Left colon (tissue), 2 donors: ENCODE data around the gene INS. TPM values are rescaled to one million over a fixed set of nuclear protein-coding genes. Genes with fewer than 3 reads are reported as not detected.

Experiments used
- ATAC-seq: fragments of 200-7000 bp; cut with Tn5 transposase; one replicate; pipeline ENCODE4 v1.9.1; 2020; ENCODE audit warnings: mild to moderate bottlenecking, moderate library complexity
- DNase-seq, 2 donors: peaks; one replicate each; pipeline ENCODE4 v3.0.0-alpha.2; 2020
- intact Hi-C, 2 donors: fragments of 100-400 bp; cut with DNase I in 1 of 2; cut with micrococcal nuclease in 1 of 2; formaldehyde crosslinking; loops; one replicate each; pipeline versions ENCODE4 v1.11.2 to v1.14.0; 2022; cut with DNase I, micrococcal nuclease
- total RNA-seq, 2 donors: library from RNA; stranded (reverse); fragmentation: NEBNext Ultra II Directional; extraction: Animal tissue kit (Norgen Biotek cat#: 25700); gene quantifications; one replicate each; pipeline ENCODE4 v1.2.1, GENCODE V29; 2021
- donor health status: DM: no; HTN: no; CAD: no.
- donor health status: DM: yes; HTN: yes; CAD: no.

Gene INS
- total RNA-seq, 2 donors from 2014 or later: 1.3 TPM; not detected in 1

GRCh38 chr11:2140411-2141400 is 20.3 kb downstream of the INS start:
- DNase-seq (no peak), ATAC-seq (no peak)
- intact Hi-C loops: no loop called here

- intact Hi-C loops: no loop called here
- ATAC-seq (no peak), DNase-seq (no peak)
These were observed 21.2 kb downstream of the INS start for GRCh38 chr11:2139621-2140337.

GRCh38 chr11:2139123-2139521 is 21.9 kb downstream of the INS start, which contains the start of gene IGF2:
Gene IGF2 (minus strand): TSS chr11:2139389. CDS start chr11:2135523, 3,866 bp downstream.
- no peak for ATAC-seq
- no peak for DNase-seq

GRCh38 chr11:2138431-2139122 is 22.4 kb downstream of the INS start:
- ATAC-seq (no peak), DNase-seq (no peak)
- intact Hi-C loops: no loop called here

More at GRCh38 chr11:2139123-2139521, 21.9 kb downstream of the INS start, which contains the start of gene IGF2:
- intact Hi-C loops: no loop called here

GRCh38 chr11:2138068-2138430 is 23.0 kb downstream of the INS start:
- no peak for ATAC-seq
- DNase-seq: no peak
- intact Hi-C loops: no loop called here

- intact Hi-C loops: no loop called here
- ATAC-seq (no peak), DNase-seq (peak in 1 of 2 donors; percentile 38)
These were observed 23.6 kb downstream of the INS start for GRCh38 chr11:2137202-2138067.

GRCh38 chr11:2136952-2137201 is 24.1 kb downstream of the INS start:
- DNase-seq: no peak
- ATAC-seq: no peak
- intact Hi-C loops: no loop called here

- ATAC-seq (no peak), DNase-seq (no peak)
- intact Hi-C loops: no loop called here
These were observed 24.6 kb downstream of the INS start for GRCh38 chr11:2136209-2136951.

GRCh38 chr11:2135648-2136201 is 25.3 kb downstream of the INS start:
- intact Hi-C loops: no loop called here
- DNase-seq: no peak
- ATAC-seq: no peak

- intact Hi-C loops: no loop called here
- DNase-seq (no peak), ATAC-seq (no peak)
These were observed 25.9 kb downstream of the INS start for GRCh38 chr11:2135018-2135569.

- ATAC-seq (no peak), DNase-seq (no peak)
- intact Hi-C loops: no loop called here
These were observed 26.7 kb downstream of the INS start for GRCh38 chr11:2134022-2135010.

- intact Hi-C loops: no loop called here
- no peak for DNase-seq
- no peak for ATAC-seq
These were observed 27.6 kb downstream of the INS start for GRCh38 chr11:2133241-2134021.

GRCh38 chr11:2132874-2133240 is 28.2 kb downstream of the INS start:
- intact Hi-C loops: no loop called here
- ATAC-seq (no peak), DNase-seq (no peak)

- no peak for DNase-seq
- intact Hi-C loops: no loop called here
- no peak for ATAC-seq
These were observed 28.8 kb downstream of the INS start for GRCh38 chr11:2132246-2132645.

- ATAC-seq (no peak), DNase-seq (no peak)
- intact Hi-C loops: no loop called here
These were observed 29.4 kb downstream of the INS start for GRCh38 chr11:2131371-2132236.
